Activated CD4-positive, alpha-beta memory T cell treated with anti-CD3 and anti-CD28 coated beads, Interleukin-2, amount 10 ng/mL, durations not matched to agents 7 days and 5 days (primary cell): ENCODE measurements around the gene ERFE. TPM values are rescaled to one million over a fixed set of nuclear protein-coding genes. Genes with fewer than 3 reads are reported as not detected.

Source experiments
- CTCF ChIA-PET: fragments of 350-600 bp; sonication (Branson Sonifier 250); formaldehyde crosslinking; loops from one replicate; lab custom pipeline; 2021; ENCODE audit warnings: antibody characterized with exemption, inconsistent platforms; lab: Charles Lee
- POLR2A ChIA-PET: fragments of 350-600 bp; sonication (Branson Sonifier 250); formaldehyde crosslinking; loops from one replicate; lab custom pipeline; 2021; ENCODE audit warnings: antibody characterized with exemption; lab: Charles Lee
- DNase-seq: peaks from one replicate; pipeline ENCODE4 v3.0.0-alpha.2; 2020
- H3K27ac Mint-ChIP-seq: one replicate; pipeline ENCODE4 v1.8.0; 2021; ENCODE audit warnings: mild to moderate bottlenecking, mixed read lengths
- H3K27me3 Mint-ChIP-seq: one replicate; pipeline ENCODE4 v1.8.0; 2021; ENCODE audit warnings: mixed read lengths
- H3K36me3 Mint-ChIP-seq: one replicate; pipeline ENCODE4 v1.8.0; 2021; ENCODE audit warnings: low read depth, mixed read lengths
- H3K4me1 Mint-ChIP-seq: one replicate; pipeline ENCODE4 v1.8.0; 2021; ENCODE audit warnings: mixed read lengths
- H3K4me3 Mint-ChIP-seq: one replicate; pipeline ENCODE4 v1.8.0; 2021; ENCODE audit warnings: mild to moderate bottlenecking, mixed read lengths
- H3K9me3 Mint-ChIP-seq: one replicate; pipeline ENCODE4 v1.8.0; 2021; ENCODE audit warnings: mixed read lengths
- total RNA-seq, 2 experiments: library from RNA; stranded (reverse); gene quantifications; one replicate each; pipeline ENCODE4 v1.2.3, GENCODE V29; 2021

Gene ERFE
- total RNA-seq, 2 experiments from 2014 or later = not detected

- peak overlapping the region; percentile 20 for H3K4me3 Mint-ChIP-seq
- peaks cover 4% of the 10 kb centered on the region for H3K4me1 Mint-ChIP-seq
- ChIA-PET CTCF (interaction anchor here (2.2 kb wide), 1 partner anchor 103 kb away, joined by 9 read pairs; no protein-coding TSS in a partner anchor), POLR2A (no interaction called here)
- no peak for DNase-seq
- H3K9me3 Mint-ChIP-seq = no peaks in the 10 kb centered on the region
- no peak overlapping the region for H3K27ac Mint-ChIP-seq
- peaks cover 36% of the 10 kb centered on the region for H3K27me3 Mint-ChIP-seq
- H3K36me3 Mint-ChIP-seq = no peaks in the 10 kb centered on the region
Measured at GRCh38 chr2:238159661-238160205, 963 bp downstream of the ERFE start.

GRCh38 chr2:238160206-238161129, 1.7 kb downstream of the ERFE start:
- Mint-ChIP-seq H3K4me3 (no peak overlapping the region), H3K36me3 (no peaks in the 10 kb centered on the region), H3K27ac (no peak overlapping the region)

GRCh38 chr2:238161291-238162051, 2.7 kb downstream of the ERFE start:
- CTCF ChIA-PET = interaction anchor here (1.7 to 2.2 kb wide), 2 partner anchors 97 to 102 kb away, joined by 4 to 9 read pairs; no protein-coding TSS in a partner anchor
- no peak overlapping the region for H3K27ac Mint-ChIP-seq
- H3K9me3 Mint-ChIP-seq = no peaks in the 10 kb centered on the region
- peaks cover 44% of the 10 kb centered on the region for H3K27me3 Mint-ChIP-seq
- H3K36me3 Mint-ChIP-seq = no peaks in the 10 kb centered on the region
- POLR2A ChIA-PET = no interaction called here
- no peak overlapping the region for H3K4me3 Mint-ChIP-seq
- DNase-seq = no peak
- H3K4me1 Mint-ChIP-seq = peaks cover 4% of the 10 kb centered on the region

More at GRCh38 chr2:238160206-238161129, 1.7 kb downstream of the ERFE start:
- ChIA-PET POLR2A (no interaction called here), CTCF (interaction anchor here (1.7 to 2.2 kb wide), 2 partner anchors 98 to 103 kb away, joined by 4 to 9 read pairs; no protein-coding TSS in a partner anchor)
- DNase-seq = no peak
- H3K4me1 Mint-ChIP-seq = peaks cover 4% of the 10 kb centered on the region
- H3K9me3 Mint-ChIP-seq = no peaks in the 10 kb centered on the region
- H3K27me3 Mint-ChIP-seq = peaks cover 43% of the 10 kb centered on the region

- CTCF ChIA-PET = interaction anchor here (1.2 kb wide), 1 partner anchor 100 kb away, joined by 3 read pairs; no protein-coding TSS in a partner anchor
- Mint-ChIP-seq H3K27me3 (peaks cover 44% of the 10 kb centered on the region), H3K9me3 (no peaks in the 10 kb centered on the region), H3K4me3 (no peak overlapping the region), H3K4me1 (peaks cover 4% of the 10 kb centered on the region), H3K36me3 (no peaks in the 10 kb centered on the region), H3K27ac (no peak overlapping the region)
- POLR2A ChIA-PET = no interaction called here
- DNase-seq = no peak
Measured at GRCh38 chr2:238162251-238162845, 3.6 kb downstream of the ERFE start.

- DNase-seq = no peak
- CTCF ChIA-PET = interaction anchor here (1.2 kb wide), 1 partner anchor 100 kb away, joined by 3 read pairs; no protein-coding TSS in a partner anchor
- H3K9me3 Mint-ChIP-seq = no peaks in the 10 kb centered on the region
- peaks cover 4% of the 10 kb centered on the region for H3K4me1 Mint-ChIP-seq
- no peak overlapping the region for H3K4me3 Mint-ChIP-seq
- peaks cover 44% of the 10 kb centered on the region for H3K27me3 Mint-ChIP-seq
- H3K36me3 Mint-ChIP-seq = no peaks in the 10 kb centered on the region
- POLR2A ChIA-PET = no interaction called here
- no peak overlapping the region for H3K27ac Mint-ChIP-seq
Measured at GRCh38 chr2:238162846-238163441, 4.2 kb downstream of the ERFE start.

GRCh38 chr2:238163481-238164198, 4.9 kb downstream of the ERFE start:
- ChIA-PET CTCF (interaction anchor here (0.6 to 1.2 kb wide), 2 partner anchors 39 to 99 kb away, joined by 3 to 4 read pairs; no protein-coding TSS in a partner anchor), POLR2A (no interaction called here)
- Mint-ChIP-seq H3K4me3 (no peak overlapping the region), H3K36me3 (peaks cover 3% of the 10 kb centered on the region), H3K9me3 (no peaks in the 10 kb centered on the region), H3K4me1 (peaks cover 6% of the 10 kb centered on the region), H3K27ac (no peak overlapping the region), H3K27me3 (peaks cover 44% of the 10 kb centered on the region)
- DNase-seq = no peak

GRCh38 chr2:238164906-238165287, 6.1 kb downstream of the ERFE start:
- ChIA-PET POLR2A (no interaction called here), CTCF (no interaction called here)
- Mint-ChIP-seq H3K9me3 (no peaks in the 10 kb centered on the region), H3K27me3 (peaks cover 37% of the 10 kb centered on the region), H3K27ac (no peak overlapping the region), H3K36me3 (peaks cover 10% of the 10 kb centered on the region), H3K4me1 (peaks cover 9% of the 10 kb centered on the region), H3K4me3 (no peak overlapping the region)
- DNase-seq = no peak

GRCh38 chr2:238165288-238165921, 6.6 kb downstream of the ERFE start:
- POLR2A ChIA-PET = no interaction called here
- peaks cover 11% of the 10 kb centered on the region for H3K4me1 Mint-ChIP-seq
- H3K9me3 Mint-ChIP-seq = no peaks in the 10 kb centered on the region
- peaks cover 35% of the 10 kb centered on the region for H3K27me3 Mint-ChIP-seq
- H3K4me3 Mint-ChIP-seq = no peak overlapping the region
- peaks cover 15% of the 10 kb centered on the region for H3K36me3 Mint-ChIP-seq
- CTCF ChIA-PET = no interaction called here
- no peak for DNase-seq
- no peak overlapping the region for H3K27ac Mint-ChIP-seq

- H3K27me3 Mint-ChIP-seq = peaks cover 23% of the 10 kb centered on the region
- ChIA-PET POLR2A (no interaction called here), CTCF (no interaction called here)
- no peaks in the 10 kb centered on the region for H3K9me3 Mint-ChIP-seq
- DNase-seq = no peak
- H3K4me3 Mint-ChIP-seq = no peak overlapping the region
- H3K27ac Mint-ChIP-seq = no peak overlapping the region
- peaks cover 22% of the 10 kb centered on the region for H3K36me3 Mint-ChIP-seq
- H3K4me1 Mint-ChIP-seq = peaks cover 11% of the 10 kb centered on the region
Measured at GRCh38 chr2:238166391-238167343, 7.9 kb downstream of the ERFE start.

GRCh38 chr2:238167344-238167715, 8.6 kb downstream of the ERFE start:
- ChIA-PET POLR2A (no interaction called here), CTCF (no interaction called here)
- Mint-ChIP-seq H3K4me1 (peaks cover 11% of the 10 kb centered on the region), H3K27me3 (peaks cover 20% of the 10 kb centered on the region), H3K9me3 (no peaks in the 10 kb centered on the region), H3K4me3 (no peak overlapping the region), H3K27ac (no peak overlapping the region), H3K36me3 (peaks cover 29% of the 10 kb centered on the region)
- no peak for DNase-seq

- H3K4me1 Mint-ChIP-seq = peaks cover 11% of the 10 kb centered on the region
- ChIA-PET POLR2A (no interaction called here), CTCF (no interaction called here)
- peaks cover 33% of the 10 kb centered on the region for H3K36me3 Mint-ChIP-seq
- H3K9me3 Mint-ChIP-seq = no peaks in the 10 kb centered on the region
- no peak for DNase-seq
- peaks cover 18% of the 10 kb centered on the region for H3K27me3 Mint-ChIP-seq
- H3K27ac Mint-ChIP-seq = no peak overlapping the region
- no peak overlapping the region for H3K4me3 Mint-ChIP-seq
Measured at GRCh38 chr2:238167761-238168160, 9.0 kb downstream of the ERFE start.
